Stimulated activated effector memory CD8-positive, alpha-beta T cell treated with anti-CD3 and anti-CD28 coated beads, Interleukin-12 subunit alpha, Interleukin-12 subunit beta, amount 100 ng/mL, for 72 hours (primary cell): ENCODE measurements around the gene MVB12B.

Experiments
- ATAC-seq: fragments of 150-1000 bp; cut with Tn5 transposase; 2 replicates; pipeline ENCODE4 v1.10.0; 2021
- DNase-seq, 2 donors: peaks; one replicate each; pipeline ENCODE4 v3.0.0; 2021 to 2022; ENCODE audit warnings: low spot score in 2 of 2
- H3K27ac Mint-ChIP-seq: one replicate; pipeline ENCODE4 v1.8.0; 2022; ENCODE audit warnings: mild to moderate bottlenecking, mixed read lengths
- H3K36me3 Mint-ChIP-seq: one replicate; pipeline ENCODE4 v1.8.0; 2022; ENCODE audit warnings: mild to moderate bottlenecking, mixed read lengths
- H3K4me1 Mint-ChIP-seq: one replicate; pipeline ENCODE4 v1.8.0; 2022; ENCODE audit warnings: mixed read lengths
- H3K4me3 Mint-ChIP-seq: one replicate; pipeline ENCODE4 v1.8.0; 2022; ENCODE audit warnings: mild to moderate bottlenecking, mixed read lengths
- H3K9me3 Mint-ChIP-seq: one replicate; pipeline ENCODE4 v1.8.0; 2022; ENCODE audit warnings: mixed read lengths

Gene MVB12B

DNA sequence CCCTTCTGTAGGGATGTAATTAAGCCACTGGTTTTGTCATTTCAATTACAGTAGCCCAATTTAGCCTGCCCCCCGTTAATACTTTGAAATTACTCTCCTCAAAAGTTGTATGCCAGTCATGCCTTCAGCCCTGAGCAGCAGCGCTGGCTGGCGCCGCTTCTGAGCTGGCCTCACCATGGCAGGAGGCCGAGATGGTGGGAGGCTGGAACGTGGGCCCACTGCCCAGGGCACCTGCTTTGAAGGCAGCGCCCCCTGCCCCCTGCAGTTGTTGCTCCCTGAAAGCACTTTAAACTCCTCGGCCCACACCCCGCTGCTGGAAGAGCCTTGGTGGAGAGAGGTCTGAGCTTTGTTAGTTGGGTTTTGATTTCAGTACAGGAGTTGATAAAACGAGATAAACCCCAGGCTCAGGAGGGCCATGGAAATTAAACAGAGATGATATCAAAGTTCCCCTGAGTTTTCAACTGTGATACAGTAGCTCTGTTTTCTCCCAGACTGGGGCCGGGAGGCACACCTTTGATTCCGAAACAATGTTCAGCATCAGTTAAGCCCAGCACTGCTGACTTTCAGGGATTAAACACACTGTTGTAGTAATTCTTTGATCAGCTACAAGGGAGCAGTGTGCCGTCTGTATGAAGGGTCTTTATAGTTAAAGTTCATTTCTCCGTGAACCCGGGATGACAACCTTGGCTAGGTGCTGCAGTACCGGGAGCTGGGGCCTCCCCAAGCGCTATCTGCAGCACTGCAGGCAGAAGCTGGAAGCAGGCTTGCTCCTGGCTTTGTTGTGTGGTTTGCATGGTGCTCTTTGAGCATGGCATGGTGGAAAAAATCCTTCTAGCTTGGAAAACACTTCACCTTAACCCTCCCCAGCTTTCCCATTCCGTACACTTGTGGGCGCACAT lies 9.5 kb downstream of the MVB12B start:
- H3K36me3 Mint-ChIP-seq = no peaks in the 10 kb centered on the region
- no peak for DNase-seq
- H3K4me1 Mint-ChIP-seq = peaks cover 66% of the 10 kb centered on the region
- no peak for ATAC-seq
- no peaks in the 10 kb centered on the region for H3K9me3 Mint-ChIP-seq
- no peak overlapping the region for H3K4me3 Mint-ChIP-seq
- no peak overlapping the region for H3K27ac Mint-ChIP-seq

DNA sequence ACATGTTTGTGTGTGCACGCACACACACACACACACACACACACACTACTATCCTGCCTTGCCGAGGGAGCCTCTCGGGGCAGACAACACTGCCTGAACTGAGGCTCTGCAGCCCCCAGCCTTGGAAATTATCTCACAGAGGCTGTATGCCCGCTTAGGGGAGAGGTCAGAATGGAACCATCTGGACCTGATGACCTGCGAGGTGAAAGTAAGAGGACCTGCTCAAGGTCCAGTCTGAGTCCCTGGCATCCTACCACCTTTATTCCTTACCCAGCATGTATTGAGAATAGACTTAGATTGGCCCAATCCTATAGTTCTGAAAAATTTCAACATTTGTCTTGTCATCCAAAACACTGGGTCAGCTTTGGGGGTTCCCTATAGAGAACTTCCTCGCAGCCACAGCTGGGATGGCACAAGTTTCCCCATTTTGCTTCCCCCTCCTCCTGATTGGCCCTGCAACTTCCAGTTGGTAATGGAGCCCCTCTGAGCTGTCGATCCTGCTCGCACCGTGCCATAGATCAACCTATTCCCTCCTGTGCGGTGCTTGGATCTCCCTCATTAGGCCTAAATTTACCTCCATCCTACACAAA lies 10.2 kb downstream of the MVB12B start:
- no peak for ATAC-seq
- no peaks in the 10 kb centered on the region for H3K9me3 Mint-ChIP-seq
- H3K4me1 Mint-ChIP-seq = peaks cover 59% of the 10 kb centered on the region
- no peak overlapping the region for H3K4me3 Mint-ChIP-seq
- H3K27ac Mint-ChIP-seq = no peak overlapping the region
- no peaks in the 10 kb centered on the region for H3K36me3 Mint-ChIP-seq
- DNase-seq = no peak

DNA sequence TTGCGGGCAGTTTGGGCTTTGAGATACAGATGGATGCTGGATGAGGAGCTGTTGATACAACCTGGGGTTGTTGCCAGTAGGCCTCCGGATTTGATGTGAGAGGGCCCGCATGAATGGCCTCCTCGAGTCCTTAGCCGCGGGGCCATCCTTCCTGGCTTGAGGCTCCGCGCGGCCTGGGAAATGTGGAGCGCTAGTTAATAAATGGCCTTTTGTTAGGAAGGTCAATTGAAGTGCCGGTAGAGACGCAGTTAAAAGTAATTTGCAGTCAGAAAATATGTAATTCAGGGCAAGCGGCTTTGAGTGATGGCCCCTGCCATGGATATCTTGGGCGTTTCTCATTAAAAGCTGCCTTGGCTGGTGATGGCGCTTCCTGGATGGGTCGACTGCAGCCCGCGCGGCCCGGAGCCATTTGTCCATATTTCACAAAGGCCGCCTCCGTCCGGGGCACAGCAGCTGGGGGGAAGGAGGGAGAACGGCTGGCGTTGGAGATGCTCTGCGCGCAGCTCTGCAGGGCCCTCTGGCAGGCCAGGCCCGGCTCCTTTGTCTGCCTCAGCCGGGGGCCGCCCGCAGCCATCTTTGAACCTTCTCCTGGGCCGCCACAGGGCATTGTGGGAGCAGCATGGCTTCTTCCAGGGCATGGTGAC lies 11.2 kb downstream of the MVB12B start:
- H3K4me1 Mint-ChIP-seq = peaks cover 54% of the 10 kb centered on the region
- H3K36me3 Mint-ChIP-seq = no peaks in the 10 kb centered on the region
- no peak for ATAC-seq
- H3K9me3 Mint-ChIP-seq = no peaks in the 10 kb centered on the region
- H3K4me3 Mint-ChIP-seq = no peak overlapping the region
- no peak overlapping the region for H3K27ac Mint-ChIP-seq
- DNase-seq = no peak

DNA sequence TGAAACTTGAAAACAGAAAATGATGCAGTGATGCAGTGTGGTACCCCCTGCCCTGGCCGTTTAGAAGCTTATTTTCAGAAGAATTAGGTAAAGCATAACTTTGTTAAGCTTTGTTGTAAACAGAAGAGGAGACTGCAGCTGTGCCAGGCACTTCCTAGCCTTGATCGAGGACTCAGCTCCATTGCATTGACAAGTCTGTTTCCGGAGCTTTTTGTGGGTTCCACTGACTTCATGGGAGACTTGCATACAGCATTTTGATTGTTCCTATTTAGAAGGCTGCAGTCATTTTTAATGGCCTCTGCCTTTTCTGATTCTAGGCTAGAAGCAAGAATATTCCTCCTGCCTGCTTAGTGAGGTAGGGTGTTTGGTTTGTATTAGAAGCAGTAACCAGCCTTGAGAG lies 12.3 kb downstream of the MVB12B start:
- H3K4me1 Mint-ChIP-seq = peaks cover 50% of the 10 kb centered on the region
- no peak for ATAC-seq
- H3K27ac Mint-ChIP-seq = peak overlapping the region; percentile 49
- H3K4me3 Mint-ChIP-seq = no peak overlapping the region
- no peak for DNase-seq
- no peaks in the 10 kb centered on the region for H3K9me3 Mint-ChIP-seq
- no peaks in the 10 kb centered on the region for H3K36me3 Mint-ChIP-seq

DNA sequence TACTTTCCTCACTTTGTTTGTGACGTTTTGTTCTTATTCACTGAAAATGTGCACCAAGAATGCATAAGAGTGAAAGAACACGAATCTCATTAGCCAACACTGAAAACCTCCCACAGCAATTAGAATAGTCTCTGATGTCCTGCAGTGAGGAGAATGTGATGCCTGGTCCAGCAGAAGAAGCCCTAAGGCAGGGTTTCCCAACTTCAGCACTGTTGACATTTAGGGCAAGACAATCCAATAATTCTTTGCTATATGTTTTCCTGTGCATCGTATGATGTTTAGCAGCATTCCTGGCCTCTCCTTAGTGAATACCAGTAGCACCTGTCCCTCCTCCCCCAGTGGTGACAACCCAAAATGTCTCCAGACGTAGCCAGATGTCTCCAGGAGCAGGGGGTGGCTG lies 14.8 kb downstream of the MVB12B start:
- H3K9me3 Mint-ChIP-seq = no peaks in the 10 kb centered on the region
- peaks cover 20% of the 10 kb centered on the region for H3K36me3 Mint-ChIP-seq
- no peak overlapping the region for H3K27ac Mint-ChIP-seq
- H3K4me1 Mint-ChIP-seq = peaks cover 43% of the 10 kb centered on the region
- no peak overlapping the region for H3K4me3 Mint-ChIP-seq
- ATAC-seq = no peak
- DNase-seq = peak in 1 of 2 donors; percentile 29

DNA sequence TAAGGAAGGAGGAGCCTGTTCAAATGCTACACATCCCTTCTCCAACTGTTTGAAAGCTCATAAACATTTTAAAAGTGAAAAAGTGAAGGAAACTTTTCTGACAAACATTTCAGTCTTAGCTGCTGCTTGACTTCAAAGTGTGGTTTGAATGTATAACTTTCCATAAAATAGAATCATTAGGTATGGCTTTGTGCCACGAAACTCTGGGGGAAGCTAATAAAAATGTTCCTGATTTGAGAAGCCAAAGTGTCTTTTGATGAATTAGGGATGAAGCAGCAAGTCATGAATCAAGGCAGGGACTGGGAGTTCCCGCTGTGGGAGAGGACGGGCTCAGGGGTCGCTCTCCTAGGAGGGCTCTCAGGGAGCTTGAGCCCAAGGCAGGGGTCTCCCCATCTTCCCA lies 15.3 kb downstream of the MVB12B start:
- DNase-seq (no peak), ATAC-seq (no peak)
- Mint-ChIP-seq H3K4me1 (peaks cover 43% of the 10 kb centered on the region), H3K27ac (no peak overlapping the region), H3K9me3 (no peaks in the 10 kb centered on the region), H3K4me3 (no peak overlapping the region), H3K36me3 (peaks cover 20% of the 10 kb centered on the region)

DNA sequence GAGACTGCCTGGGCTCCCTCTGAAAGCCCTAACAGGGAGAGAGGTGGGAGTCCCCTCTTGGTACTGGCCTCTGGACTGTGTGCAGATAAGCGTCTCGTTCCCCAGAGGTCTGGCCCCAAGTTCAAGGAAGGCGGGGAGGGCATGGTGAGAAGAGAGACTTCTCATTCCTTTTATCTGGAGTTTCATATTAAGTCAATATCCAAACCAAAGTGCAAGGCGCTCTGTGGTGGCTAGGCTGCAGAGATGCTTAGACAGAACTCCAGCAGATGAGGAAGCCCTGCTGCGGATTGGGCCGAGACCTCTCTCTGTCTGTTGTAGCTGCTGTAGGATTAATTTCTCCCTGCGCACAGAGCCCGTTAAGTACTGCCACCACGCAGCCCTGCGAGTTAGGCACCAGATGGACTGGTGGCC lies 16.0 kb downstream of the MVB12B start:
- ATAC-seq = peak; percentile 28
- Mint-ChIP-seq H3K27ac (no peak overlapping the region), H3K9me3 (no peaks in the 10 kb centered on the region), H3K4me1 (peaks cover 38% of the 10 kb centered on the region), H3K4me3 (no peak overlapping the region), H3K36me3 (peaks cover 20% of the 10 kb centered on the region)
- peak in 1 of 2 donors; percentile 46 for DNase-seq

DNA sequence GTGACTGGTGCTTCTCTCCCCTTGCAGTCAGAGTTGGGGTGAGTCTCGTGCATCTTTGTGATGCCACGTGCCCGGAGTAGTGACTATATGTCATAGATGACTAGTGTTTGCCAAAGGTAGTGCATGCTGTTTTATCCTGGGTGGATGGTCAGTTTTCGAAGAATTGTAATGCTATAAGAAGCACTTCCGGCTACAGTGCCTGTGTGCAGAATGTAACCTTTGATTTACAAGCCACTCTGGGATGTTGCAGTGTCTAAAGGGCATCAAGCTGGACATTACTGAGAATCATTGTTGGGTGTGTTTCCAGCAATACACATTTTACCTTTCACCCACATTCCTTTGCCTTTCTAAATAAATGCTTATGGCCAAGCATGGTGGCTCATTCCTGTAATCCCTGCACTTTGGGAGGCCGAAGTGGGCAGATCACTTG lies 16.7 kb downstream of the MVB12B start:
- no peaks in the 10 kb centered on the region for H3K9me3 Mint-ChIP-seq
- no peak overlapping the region for H3K4me3 Mint-ChIP-seq
- no peak overlapping the region for H3K27ac Mint-ChIP-seq
- DNase-seq (peak in 1 of 2 donors; percentile 33), ATAC-seq (no peak)
- H3K36me3 Mint-ChIP-seq = peaks cover 20% of the 10 kb centered on the region
- peaks cover 32% of the 10 kb centered on the region for H3K4me1 Mint-ChIP-seq

DNA sequence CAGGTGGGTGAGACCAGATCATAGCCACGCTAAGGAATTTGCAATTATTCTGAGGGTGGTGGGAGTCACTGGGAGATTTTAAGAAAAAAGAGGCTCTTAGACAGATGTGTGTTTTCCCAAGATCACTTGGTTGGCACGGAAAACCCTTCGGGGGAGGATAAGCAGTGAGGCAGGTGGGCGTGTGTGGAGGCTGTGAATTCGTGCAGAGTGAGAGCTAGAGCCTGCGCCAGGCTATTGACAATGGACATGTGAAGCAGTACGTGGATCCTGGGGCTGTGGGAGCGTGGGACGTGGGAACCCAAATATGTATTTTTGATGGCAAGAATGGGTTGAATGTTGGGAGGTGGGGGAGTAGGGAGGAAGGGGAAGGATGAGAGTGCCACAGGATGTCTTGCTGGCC lies 19.4 kb downstream of the MVB12B start:
- DNase-seq = no peak
- H3K4me3 Mint-ChIP-seq = no peak overlapping the region
- peaks cover 39% of the 10 kb centered on the region for H3K4me1 Mint-ChIP-seq
- H3K36me3 Mint-ChIP-seq = peaks cover 20% of the 10 kb centered on the region
- peaks cover 7% of the 10 kb centered on the region for H3K9me3 Mint-ChIP-seq
- peak overlapping the region; percentile 32 for H3K27ac Mint-ChIP-seq
- ATAC-seq = no peak

DNA sequence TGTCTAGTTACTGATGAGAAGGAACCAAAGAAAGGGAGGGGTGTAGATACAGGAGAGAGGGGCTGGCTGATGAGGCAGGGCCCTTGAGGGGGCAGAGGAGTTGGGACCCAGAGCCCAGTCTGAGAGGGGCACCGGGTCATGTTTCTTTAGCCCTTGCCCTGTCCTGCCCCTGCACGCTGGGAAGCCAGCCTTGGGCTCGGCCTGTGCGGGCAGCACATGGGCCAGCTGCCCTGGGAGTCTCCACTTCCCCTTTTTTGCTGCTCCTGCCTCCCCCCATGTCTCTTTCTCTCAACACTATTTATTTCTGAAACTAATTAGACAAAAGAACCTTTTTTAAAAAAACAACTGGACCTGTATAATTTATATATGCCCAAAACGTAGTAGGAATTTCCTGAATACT lies 20.5 kb downstream of the MVB12B start:
- no peak for DNase-seq
- Mint-ChIP-seq H3K4me3 (no peak overlapping the region), H3K4me1 (peaks cover 39% of the 10 kb centered on the region), H3K9me3 (peaks cover 10% of the 10 kb centered on the region), H3K36me3 (peaks cover 20% of the 10 kb centered on the region), H3K27ac (no peak overlapping the region)
- no peak for ATAC-seq

DNA sequence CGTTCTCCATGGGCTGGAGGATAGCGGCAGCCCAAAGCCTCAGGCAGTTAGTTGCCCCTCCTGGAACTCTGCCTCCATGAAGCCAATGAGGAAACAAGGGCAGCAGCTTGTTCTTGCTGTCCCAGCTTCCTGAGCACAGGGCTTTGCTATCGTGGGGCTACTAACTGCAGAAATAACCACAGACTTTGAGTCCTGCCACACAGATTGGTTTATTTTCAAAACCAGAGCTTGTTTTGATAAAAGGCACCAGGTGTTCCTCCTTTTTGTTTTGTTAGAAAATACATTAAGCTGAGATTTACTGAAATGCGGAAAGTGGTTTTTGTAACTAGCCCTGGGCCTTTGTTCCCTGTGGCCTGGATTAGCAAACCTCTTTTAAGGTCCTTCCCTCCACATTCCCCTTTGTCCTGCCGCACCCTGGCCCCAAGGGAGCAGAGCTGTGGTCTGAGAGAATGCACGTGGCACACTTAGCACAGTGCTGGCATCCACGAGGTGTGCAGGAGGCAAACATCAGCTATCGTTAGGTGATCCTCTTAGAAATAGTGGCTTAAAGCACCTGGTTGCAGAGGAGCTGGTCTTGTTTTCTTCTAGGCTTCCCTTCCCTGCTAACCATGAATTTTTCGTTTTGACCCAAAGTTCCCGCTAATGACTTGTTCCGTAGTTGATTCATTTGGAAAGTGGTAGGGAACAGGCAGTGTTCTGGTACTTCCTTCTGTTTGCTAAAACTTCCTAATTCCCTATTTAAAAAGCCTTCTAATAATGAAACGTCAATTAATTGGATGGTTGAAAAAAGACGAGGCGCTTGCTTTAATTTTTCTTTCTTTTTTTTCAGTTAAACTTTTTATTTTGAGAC lies 21.5 kb downstream of the MVB12B start:
- no peak for ATAC-seq
- Mint-ChIP-seq H3K4me3 (no peak overlapping the region), H3K36me3 (peaks cover 20% of the 10 kb centered on the region)

DNA sequence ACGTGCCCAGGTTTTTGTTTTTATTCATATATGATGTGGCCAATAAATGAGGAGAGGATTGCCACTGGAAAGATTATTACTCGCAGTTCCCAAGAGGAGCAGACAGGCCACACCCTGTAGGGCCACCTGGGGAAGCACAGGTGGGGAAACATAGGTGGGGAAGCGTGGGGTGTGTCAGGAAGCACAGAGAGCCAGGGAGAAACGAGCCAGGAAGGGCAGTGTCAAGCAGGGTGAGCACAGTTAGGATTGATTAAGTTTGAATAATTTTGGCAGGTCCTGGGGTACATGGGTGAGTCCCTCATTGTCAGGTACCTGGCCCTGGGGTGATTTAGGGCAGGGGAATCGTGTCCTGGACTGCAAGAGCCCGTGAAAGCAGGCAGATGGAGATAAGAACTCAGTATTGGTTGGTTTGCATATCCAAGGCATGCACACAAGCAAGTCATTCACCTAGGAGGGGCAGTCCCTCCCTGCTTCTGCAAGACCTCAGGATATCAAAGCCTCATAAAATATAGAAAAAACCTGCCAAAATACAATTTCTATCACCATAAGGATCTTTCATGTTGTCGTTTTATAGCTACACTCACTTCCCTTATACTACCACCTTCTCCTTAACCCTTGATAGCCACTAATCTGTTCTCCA lies 22.4 kb downstream of the MVB12B start:
- no peak for DNase-seq
- Mint-ChIP-seq H3K36me3 (peaks cover 20% of the 10 kb centered on the region), H3K27ac (peak overlapping the region; percentile 71), H3K9me3 (peaks cover 10% of the 10 kb centered on the region), H3K4me3 (no peak overlapping the region), H3K4me1 (peaks cover 53% of the 10 kb centered on the region)
- no peak for ATAC-seq

More for the DNA sequence above, 21.5 kb downstream of the MVB12B start:
- Mint-ChIP-seq H3K9me3 (peaks cover 10% of the 10 kb centered on the region), H3K27ac (peak overlapping the region; percentile 71), H3K4me1 (peaks cover 45% of the 10 kb centered on the region)
- DNase-seq = no peak

DNA sequence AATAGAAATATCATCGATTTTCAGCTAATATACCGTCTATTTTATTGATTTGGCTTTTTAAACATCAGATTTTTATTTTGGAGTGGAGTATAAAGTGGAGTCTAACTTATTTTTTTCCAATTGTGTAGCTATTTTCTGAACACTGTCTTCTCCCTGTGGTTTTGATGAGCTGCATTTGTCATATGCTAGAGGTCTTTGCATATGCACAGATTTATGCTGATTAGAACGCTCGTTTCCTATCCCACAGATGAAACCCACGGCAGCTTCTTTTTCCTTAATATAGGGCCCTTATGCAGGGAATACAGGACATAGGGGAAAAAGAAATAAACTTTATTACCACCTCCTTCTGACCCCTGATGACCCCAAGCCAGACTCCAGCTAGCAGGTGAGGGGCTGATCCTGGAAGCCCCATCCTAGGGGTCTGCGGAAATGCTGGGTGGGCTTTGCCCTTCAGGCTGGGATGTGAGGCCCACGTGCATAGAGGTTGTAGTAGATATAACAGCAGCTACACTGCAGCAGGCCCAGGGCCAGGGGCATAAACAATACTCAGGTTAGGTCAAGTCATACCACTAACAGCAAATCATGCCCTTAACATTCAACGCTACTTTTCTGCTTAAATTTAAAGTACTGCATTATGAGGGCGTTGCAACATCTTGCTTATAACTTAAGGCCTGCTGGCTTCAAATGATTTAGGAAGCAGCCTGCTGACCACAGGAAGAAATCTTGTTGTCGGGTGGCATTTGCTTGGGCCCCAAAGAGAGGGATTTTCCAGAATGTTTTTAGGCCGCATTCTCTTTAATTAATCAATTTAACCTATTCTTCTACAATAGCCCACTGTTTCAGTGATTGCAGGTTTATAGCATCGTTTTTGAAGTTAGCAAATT lies 28.5 kb downstream of the MVB12B start:
- H3K4me3 Mint-ChIP-seq = no peak overlapping the region
- no peak overlapping the region for H3K27ac Mint-ChIP-seq
- H3K9me3 Mint-ChIP-seq = peaks cover 15% of the 10 kb centered on the region
- no peak for ATAC-seq
- peaks cover 61% of the 10 kb centered on the region for H3K4me1 Mint-ChIP-seq
- DNase-seq = no peak
- peaks cover 5% of the 10 kb centered on the region for H3K36me3 Mint-ChIP-seq

DNA sequence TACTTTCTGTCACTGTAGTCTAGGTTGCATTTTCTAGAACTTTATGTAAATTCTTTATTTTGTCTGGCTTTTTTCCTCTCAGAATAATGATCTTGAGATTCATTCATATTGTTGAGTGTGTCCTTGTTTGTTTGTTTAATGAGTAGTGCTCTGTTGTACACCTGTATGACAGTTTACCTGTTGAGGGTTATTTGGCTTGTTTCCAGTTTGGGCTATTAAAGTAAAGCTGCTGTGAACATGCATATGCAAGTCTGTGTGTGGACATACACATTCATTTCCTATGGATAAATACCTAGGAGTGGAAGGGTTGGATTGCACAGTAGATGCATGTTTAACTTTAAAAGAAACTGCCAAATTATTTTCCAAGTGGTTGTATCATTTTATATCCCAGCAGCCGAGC lies 30.4 kb downstream of the MVB12B start:
- ATAC-seq (no peak), DNase-seq (no peak)
- H3K4me3 Mint-ChIP-seq = no peak overlapping the region
- H3K4me1 Mint-ChIP-seq = peaks cover 55% of the 10 kb centered on the region
- H3K27ac Mint-ChIP-seq = peak overlapping the region; percentile 21
- H3K36me3 Mint-ChIP-seq = peaks cover 5% of the 10 kb centered on the region
- H3K9me3 Mint-ChIP-seq = peaks cover 16% of the 10 kb centered on the region
